Effector CD4-positive, alpha-beta T cell (primary cell): Measurements from ENCODE around the gene SMNDC1.
"Not testable (repeated sequence)": the region's sequence is repeated elsewhere in the genome, so short reads cannot be mapped to it uniquely, and the experiment has no call there.

ENCODE experiments used
- DNase-seq: peaks from one replicate; pipeline ENCODE4 v3.0.0-alpha.2; 2020

The SMNDC1 gene

DNA sequence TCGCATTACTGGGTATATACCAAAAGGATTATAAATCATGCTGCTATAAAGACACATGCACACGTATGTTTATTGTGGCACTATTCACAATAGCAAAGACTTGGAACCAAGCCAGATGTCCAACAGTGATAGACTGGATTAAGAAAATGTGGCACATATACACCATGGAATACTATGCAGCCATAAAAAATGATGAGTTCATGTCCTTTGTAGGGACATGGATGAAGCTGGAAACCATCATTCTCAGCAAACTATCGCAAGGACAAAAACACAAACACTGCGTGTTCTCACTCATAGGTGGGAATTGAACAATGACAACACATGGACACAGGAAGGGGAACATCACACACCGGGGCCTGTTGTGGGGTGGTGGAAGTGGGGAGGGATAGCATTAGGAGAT, 56.9 kb downstream of the SMNDC1 start:
- not testable (repeated sequence) for DNase-seq

DNA sequence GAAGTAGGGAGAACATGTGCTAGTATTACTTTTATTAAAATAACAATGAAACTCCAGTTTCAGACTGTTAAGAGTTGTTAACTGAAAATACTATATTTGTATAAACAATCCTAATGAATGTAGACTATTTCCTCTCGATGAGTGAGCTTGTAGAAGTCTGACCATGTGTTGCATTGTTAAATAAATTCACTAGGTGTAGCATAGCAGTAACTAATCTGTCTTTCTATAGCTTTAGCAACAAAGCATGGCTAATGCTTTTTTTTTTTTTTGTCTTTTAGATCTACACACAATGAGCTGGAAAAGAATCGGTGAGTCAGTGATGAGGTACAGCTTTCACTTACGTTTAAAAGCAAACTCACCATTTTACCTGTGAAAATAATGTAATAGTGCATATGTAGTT, 60.2 kb downstream of the SMNDC1 start:
- no peak for DNase-seq

DNA sequence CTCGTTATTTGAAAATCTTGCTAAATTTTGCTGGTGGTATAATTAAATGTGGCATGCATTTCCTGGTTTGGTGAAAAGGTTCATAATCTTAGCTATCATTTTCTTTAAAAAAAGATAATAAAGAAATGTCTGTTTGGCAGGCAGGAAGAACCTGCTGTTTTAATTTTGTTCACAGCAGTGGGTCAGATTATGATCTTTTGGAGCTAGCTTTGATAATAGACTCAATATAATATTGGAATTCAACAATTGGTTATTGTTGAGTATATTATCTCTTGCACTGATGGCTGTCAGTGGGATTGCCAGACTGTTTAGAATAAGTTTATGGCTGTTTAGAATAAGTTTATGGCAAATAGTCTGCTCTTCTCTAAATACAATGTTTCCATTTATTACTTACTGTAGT, 62.2 kb downstream of the SMNDC1 start:
- no peak for DNase-seq

DNA sequence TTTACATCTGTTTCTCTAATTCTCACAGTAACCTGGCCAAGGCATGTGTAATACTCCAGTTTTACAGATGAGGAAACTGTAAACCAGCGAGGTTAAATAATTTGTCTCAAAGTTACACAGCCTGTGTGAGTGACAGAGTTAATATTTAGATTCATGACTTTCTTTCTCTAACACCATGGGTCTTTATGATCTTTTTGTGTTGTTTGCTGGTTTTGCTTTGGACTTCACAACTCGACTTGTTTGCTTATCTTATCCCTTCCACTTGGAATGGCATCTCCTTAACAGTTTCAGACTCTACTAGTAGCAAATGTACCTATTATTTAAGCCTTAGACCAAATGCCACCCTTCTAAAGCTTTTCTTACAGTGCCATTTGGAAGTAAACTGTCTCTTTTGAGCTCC, 62.9 kb downstream of the SMNDC1 start:
- DNase-seq = no peak

DNA sequence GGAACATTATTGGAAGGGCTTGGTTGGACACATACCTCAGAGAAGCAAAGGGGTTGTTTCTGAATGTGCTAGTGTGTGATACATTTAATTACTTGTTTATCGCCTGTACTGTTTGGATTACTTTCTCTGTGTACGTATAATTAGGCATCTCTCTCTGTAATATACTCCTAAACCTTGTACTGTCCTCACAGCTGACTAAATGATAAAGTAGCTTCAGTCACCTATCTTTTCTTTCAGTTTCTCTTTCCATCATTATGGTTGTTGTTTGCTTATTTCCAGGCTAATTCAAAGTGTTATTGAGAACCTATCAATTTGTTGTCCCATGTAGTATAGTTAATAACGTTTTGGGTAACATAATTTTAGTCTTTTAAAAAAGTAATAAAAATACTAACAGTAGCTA, 63.3 kb downstream of the SMNDC1 start:
- no peak for DNase-seq
